ENCODE measurements around the gene LRRC4. TPM values are rescaled to one million over a fixed set of nuclear protein-coding genes. Genes with fewer than 3 reads are reported as not detected.

The LRRC4 gene
- total RNA-seq, 1 donor from 2014 or later: 19.8 TPM

DNA sequence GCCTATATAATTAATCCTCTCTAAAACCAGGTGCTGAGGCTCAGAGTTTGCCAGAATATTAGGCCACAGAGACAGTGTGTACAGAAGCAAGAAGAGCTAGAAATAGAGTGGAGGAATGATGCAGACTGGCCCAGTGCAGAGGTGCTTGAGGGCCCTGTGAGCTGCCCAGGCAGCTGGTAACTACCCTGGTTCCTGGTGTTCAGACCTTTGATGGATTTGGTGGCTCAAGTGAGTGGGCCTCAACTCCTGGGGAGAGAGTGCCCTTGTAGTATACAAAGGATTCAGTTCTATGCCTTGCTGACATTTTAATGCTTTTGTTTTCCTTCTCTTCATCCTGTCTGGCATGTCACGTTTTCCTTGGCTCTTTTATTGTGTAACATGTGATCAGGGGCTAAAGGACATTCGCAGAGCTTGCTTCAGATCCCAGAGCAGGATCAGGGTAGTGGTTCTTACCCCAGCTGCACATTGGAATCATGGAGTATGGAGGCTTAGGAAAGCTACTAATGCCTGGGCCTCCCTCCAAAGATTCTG lies 20.0 kb downstream of the LRRC4 start:
- Mint-ChIP-seq H3K36me3 (peaks cover 32% of the 10 kb centered on the region), H3K4me3 (no peak overlapping the region), H3K27me3 (ENCODE audit: insufficient read depth, low read depth) (peaks cover 2% of the 10 kb centered on the region), H3K9me3 (no peaks in the 10 kb centered on the region), H3K27ac (peak overlapping the region; percentile 40), H3K4me1 (peaks cover 43% of the 10 kb centered on the region)
- Histone ChIP-seq H4K20me1 (ENCODE audit: low read depth) (peaks cover 54% of the 10 kb centered on the region), H3K4me3 (peak overlapping the region; percentile 6), H3K27ac (peak overlapping the region; percentile 44), H3K9me3 (ENCODE audit: low read depth) (no peaks in the 10 kb centered on the region), H3K9ac (no peak overlapping the region), H2AFZ (replicated peaks) (no peak overlapping the region), H3K4me1 (peaks cover 32% of the 10 kb centered on the region), H3K4me2 (peak overlapping the region; percentile 64), H3K79me2 (ENCODE audit: low read depth) (peaks cover 25% of the 10 kb centered on the region), H3K36me3 (no peaks in the 10 kb centered on the region), H3K27me3 (no peaks in the 10 kb centered on the region), H3F3A (ENCODE audit: low read depth) (peaks cover 28% of the 10 kb centered on the region)
- TF ChIP-seq EZH2 (IDR thresholded peaks at IDR 0.05) (no peak), EZH2phosphoT487 (IDR thresholded peaks at IDR 0.05) (no peak)
- TF ChIP-seq, protein P1, sequence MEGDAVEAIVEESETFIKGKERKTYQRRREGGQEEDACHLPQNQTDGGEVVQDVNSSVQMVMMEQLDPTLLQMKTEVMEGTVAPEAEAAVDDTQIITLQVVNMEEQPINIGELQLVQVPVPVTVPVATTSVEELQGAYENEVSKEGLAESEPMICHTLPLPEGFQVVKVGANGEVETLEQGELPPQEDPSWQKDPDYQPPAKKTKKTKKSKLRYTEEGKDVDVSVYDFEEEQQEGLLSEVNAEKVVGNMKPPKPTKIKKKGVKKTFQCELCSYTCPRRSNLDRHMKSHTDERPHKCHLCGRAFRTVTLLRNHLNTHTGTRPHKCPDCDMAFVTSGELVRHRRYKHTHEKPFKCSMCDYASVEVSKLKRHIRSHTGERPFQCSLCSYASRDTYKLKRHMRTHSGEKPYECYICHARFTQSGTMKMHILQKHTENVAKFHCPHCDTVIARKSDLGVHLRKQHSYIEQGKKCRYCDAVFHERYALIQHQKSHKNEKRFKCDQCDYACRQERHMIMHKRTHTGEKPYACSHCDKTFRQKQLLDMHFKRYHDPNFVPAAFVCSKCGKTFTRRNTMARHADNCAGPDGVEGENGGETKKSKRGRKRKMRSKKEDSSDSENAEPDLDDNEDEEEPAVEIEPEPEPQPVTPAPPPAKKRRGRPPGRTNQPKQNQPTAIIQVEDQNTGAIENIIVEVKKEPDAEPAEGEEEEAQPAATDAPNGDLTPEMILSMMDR (IDR thresholded peaks at IDR 0.05): no peak
- peak; percentile 66 for DNase-seq (ENCODE audit: low spot score)

DNA sequence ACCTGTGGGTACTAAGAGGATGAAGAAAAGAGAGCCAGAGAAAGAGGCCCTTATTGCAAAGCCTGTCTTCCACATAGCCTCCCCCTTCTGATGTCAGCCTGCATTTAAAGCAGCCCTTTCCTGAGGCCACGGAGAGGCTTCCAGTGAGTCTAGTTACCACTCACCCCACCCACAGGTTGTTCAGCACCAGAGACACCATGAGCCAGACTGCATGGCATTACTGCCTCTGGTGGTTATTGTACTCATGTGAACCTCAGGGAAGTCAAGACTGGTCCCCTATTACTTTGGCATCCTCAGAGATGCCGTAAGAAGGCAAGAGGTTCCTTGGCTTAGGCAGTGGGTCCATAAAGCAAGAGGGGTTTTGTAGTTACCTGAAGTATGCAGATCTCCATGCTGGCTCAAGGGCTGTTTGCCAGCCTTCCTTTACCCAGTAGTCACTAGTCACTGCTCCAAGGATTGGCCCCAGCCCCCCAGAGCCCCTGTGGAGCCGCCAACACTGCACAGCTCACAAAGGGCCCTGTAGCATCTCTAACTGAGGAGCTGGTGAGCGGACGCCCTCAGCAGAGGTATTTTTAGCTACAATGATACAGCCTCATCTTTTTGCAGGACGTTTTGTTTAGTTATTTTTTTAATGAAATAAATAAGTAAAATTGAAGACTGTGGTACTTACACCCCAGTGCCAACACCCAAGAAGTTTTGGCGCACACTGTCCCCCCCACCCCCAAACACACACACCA lies 20.7 kb downstream of the LRRC4 start:
- no peak overlapping the region for H3K9ac ChIP-seq
- no peaks in the 10 kb centered on the region for H3K27me3 ChIP-seq
- TF ChIP-seq EZH2phosphoT487 (IDR thresholded peaks at IDR 0.05): no peak
- no peak for TF ChIP-seq EZH2 (IDR thresholded peaks at IDR 0.05)
- TF ChIP-seq, protein P1 (IDR thresholded peaks at IDR 0.05): peak; percentile 36
- H3K4me3 ChIP-seq: peak overlapping the region; percentile 6
- Mint-ChIP-seq H3K36me3 (peaks cover 36% of the 10 kb centered on the region), H3K9me3 (no peaks in the 10 kb centered on the region), H3K4me1 (peaks cover 49% of the 10 kb centered on the region), H3K27me3 (ENCODE audit: insufficient read depth, low read depth) (peaks cover 5% of the 10 kb centered on the region), H3K4me3 (no peak overlapping the region), H3K27ac (peak overlapping the region; percentile 8)
- peaks cover 28% of the 10 kb centered on the region for H3F3A ChIP-seq (ENCODE audit: low read depth)
- peak overlapping the region; percentile 64 for H3K4me2 ChIP-seq
- no peak overlapping the region for H2AFZ ChIP-seq (replicated peaks)
- peaks cover 33% of the 10 kb centered on the region for H3K4me1 ChIP-seq
- DNase-seq (ENCODE audit: low spot score): peak; percentile 42
- peaks cover 25% of the 10 kb centered on the region for H3K79me2 ChIP-seq (ENCODE audit: low read depth)
- no peaks in the 10 kb centered on the region for H3K36me3 ChIP-seq
- H3K27ac ChIP-seq: peak overlapping the region; percentile 44
- peaks cover 51% of the 10 kb centered on the region for H4K20me1 ChIP-seq (ENCODE audit: low read depth)
- H3K9me3 ChIP-seq (ENCODE audit: low read depth): no peaks in the 10 kb centered on the region

DNA sequence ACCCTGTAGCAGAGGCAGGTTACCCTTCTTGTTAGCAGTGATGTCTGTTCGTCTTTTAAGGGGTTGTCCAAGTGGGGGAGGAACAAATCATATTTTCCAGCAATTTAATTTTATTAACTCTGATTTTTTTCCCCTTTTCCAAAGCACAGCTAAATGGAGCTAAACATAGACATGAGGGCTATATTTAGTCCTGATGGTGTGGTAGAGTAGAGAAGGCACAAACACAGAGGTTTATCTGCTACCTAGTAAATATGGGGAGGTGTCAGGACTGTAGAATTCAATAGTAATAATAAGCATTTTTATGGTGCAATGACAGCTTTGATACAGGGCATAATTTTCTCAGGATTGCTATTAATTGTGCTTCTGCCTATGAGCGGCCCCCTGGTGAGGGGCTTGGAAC lies 22.5 kb downstream of the LRRC4 start:
- Histone ChIP-seq H3K79me2 (ENCODE audit: low read depth) (peaks cover 17% of the 10 kb centered on the region), H3K9me3 (ENCODE audit: low read depth) (no peaks in the 10 kb centered on the region), H3K9ac (no peak overlapping the region), H3F3A (ENCODE audit: low read depth) (peaks cover 28% of the 10 kb centered on the region), H3K4me2 (no peak overlapping the region), H3K4me3 (no peak overlapping the region), H4K20me1 (ENCODE audit: low read depth) (peaks cover 45% of the 10 kb centered on the region), H3K27me3 (no peaks in the 10 kb centered on the region), H2AFZ (replicated peaks) (no peak overlapping the region), H3K36me3 (no peaks in the 10 kb centered on the region), H3K27ac (no peak overlapping the region), H3K4me1 (peaks cover 37% of the 10 kb centered on the region)
- no peak for DNase-seq (ENCODE audit: low spot score)
- Mint-ChIP-seq H3K27ac (peak overlapping the region; percentile 11), H3K9me3 (no peaks in the 10 kb centered on the region), H3K27me3 (ENCODE audit: insufficient read depth, low read depth) (peaks cover 7% of the 10 kb centered on the region), H3K4me3 (no peak overlapping the region), H3K4me1 (peaks cover 49% of the 10 kb centered on the region), H3K36me3 (peaks cover 32% of the 10 kb centered on the region)
- TF ChIP-seq EZH2phosphoT487 (IDR thresholded peaks at IDR 0.05) (no peak), EZH2 (IDR thresholded peaks at IDR 0.05) (no peak)
- TF ChIP-seq, protein P1 (IDR thresholded peaks at IDR 0.05): no peak

All from neural progenitor cell (in vitro differentiated cells).